ENCODE measurements around the gene SLC22A25.

Gene SLC22A25

GRCh38 chr11:63229815-63230214, 13.6 kb downstream of the SLC22A25 start:
- DNase-seq: no peak

- no peak for DNase-seq
Measured at GRCh38 chr11:63227521-63228107, 15.8 kb downstream of the SLC22A25 start.

DNA sequence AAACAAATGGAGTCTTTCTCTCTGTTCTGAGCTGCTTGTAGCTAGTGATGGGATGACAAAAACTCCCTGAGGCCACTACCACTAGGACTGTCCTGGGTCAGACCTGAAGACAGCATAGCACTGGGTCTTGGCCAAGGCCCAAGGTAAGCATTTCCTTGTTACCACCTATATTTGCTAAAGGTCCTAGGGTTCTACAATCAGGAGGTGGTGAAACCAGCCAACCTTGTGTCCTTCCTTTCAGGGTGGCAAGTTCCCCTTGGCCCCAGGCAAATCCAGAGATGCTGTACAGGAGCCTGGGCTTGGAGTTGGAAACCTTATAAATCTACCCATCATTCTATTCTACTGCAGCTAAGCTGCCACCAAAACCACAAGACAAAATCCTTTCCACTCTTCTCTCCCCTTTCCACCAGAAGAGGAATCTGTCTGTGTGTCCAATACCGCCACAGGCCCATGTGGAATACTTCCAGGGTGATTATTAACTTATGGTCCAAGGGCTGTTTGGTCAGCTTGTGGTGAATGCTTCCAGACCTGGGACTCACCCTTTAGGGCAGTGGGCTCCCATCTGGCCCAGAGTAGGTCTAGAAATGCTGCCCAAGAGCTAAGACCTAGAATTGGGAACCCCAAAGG, 16.8 kb downstream of the SLC22A25 start:
- no peak for DNase-seq

- DNase-seq: no peak
Measured at GRCh38 chr11:63214093-63214492, 29.3 kb downstream of the SLC22A25 start.

DNA sequence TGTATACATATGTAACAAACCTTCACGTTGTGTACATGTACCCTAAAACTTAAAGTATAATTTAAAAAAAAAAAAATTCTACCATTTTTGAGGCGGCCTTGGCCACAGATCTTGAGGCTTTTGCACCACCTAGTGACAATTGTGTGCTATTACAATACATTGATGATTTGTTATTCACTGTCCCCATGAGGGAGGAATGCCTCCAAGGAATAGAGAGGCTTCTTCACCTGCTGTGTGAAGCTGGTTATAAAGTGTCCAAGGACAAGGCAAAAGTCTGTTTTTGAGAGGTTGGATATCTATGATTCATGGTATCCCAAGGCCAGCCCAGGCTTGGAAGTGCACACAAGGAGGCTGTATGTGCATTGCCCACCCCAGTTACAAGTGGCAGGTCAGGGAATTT, 30.7 kb downstream of the SLC22A25 start:
- no peak for DNase-seq

DNA sequence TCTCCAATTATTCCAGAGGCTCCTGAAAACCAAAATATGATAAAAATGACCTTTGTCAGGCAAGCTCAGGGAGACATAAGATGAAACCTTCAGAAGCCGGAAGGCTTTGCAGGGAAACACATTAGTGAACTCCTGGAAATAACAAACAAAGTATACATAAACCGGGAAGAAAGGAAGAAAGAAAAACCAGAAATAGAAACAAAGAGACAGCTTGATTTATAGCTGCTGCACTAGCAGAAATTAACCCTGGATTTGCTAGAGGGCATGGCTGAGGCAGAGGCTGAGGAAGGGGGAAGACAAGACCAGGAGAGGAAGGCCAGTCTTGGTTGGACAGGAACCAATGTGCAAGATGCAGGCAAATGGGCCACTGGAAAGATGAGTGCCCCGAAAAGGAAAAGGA, 33.3 kb downstream of the SLC22A25 start:
- DNase-seq: no peak

Data from NCI-H1436 treated with DMSO at 0.1 percent for 48 hours (cell line).